ENCODE data around the gene MYLK.

Gene MYLK

DNA sequence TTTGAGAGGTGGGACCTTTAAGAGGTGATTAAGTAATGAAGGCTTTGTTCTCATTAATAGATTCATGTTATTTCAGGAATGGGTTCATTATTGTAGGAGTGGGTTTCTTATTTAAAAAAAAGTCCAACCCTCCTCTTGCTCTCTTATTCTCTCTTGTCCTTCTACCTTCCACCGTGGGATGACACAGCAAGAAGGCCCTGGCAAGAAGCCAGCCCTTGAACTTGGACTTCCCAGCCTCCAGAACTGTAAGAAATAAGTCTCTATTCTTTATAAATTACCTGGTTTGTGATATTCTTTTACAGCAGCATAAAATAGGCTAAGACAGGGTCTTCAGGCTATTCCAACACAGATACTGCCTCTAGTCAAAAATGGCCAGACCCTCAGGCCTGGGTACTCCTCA, 62.2 kb downstream of the MYLK start:
- no peak for DNase-seq (ENCODE audit: extremely low read depth in 1 of 2, low read depth in 1 of 2)

DNA sequence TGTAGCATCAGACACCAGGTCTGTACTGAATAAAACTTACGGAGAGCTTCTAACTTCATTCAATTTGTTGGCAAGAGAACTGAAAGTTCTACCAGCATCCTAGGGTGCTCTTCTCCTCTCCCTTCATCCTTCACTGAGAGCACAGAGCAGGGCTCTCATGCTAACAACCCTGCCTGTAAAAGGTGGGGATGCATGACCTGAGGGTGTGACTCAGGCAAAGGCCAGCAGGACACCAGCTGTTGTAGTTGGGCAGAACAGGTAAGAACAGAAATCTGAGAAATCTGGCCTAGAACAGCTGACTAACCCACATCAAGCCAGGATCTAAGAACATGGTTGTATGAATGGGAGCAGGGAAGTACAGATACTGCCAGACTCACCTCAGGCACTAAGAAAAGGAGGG, 64.2 kb downstream of the MYLK start:
- no peak for DNase-seq (ENCODE audit: extremely low read depth in 1 of 2, low read depth in 1 of 2)

DNA sequence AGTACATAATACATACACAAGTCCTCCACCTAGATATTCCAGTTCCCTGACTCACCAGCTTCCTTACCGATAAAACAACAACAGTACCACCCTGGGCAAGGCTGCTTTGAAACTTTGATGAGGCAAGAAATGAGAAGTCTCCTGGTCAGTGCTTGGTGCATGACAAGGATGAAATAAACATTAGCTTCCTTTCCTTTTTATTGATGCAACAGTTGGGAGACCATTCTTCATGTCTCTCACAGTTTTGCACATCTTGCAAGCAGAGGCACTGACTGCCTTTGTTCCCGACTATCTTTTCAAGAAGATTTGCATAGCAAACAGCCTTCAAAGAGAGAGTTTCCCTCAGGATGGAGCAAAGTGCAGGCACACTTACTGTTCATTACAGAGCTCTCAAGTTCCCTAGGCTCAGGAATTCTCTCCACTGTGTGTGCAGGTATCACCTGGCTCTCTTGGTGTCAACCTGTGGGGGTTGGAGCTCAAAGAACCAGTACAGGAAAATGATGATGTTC, 65.2 kb downstream of the MYLK start:
- no peak for DNase-seq (ENCODE audit: extremely low read depth in 1 of 2, low read depth in 1 of 2)

DNA sequence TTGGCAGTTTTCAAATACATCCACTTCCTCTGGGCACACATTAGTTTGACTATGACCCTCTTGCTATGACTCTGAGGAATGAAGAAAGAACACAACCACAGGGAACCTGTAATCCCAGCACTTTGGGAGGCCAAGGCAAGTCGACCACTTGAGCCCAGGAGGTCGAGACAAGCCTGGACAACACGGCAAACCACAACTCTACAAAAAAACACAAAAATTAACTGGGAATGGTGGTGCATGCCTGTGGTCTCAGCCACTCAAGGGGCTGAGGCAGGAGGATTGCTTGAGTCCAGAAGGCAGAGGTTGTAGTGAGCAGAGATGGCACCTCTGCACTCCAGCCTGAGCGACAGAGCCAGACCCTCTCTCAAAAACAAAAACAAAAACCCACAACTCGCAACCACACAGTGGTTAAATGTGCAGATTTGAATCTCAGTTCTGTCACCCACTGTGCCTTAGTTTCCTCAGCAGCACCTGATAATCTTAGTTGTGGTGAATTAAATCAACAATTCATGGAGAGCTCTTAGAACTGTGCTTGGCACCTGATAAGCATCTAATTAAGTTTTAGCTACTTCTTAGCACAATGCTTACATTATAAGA, 65.7 kb downstream of the MYLK start:
- no peak for DNase-seq (ENCODE audit: extremely low read depth in 1 of 2, low read depth in 1 of 2)

DNA sequence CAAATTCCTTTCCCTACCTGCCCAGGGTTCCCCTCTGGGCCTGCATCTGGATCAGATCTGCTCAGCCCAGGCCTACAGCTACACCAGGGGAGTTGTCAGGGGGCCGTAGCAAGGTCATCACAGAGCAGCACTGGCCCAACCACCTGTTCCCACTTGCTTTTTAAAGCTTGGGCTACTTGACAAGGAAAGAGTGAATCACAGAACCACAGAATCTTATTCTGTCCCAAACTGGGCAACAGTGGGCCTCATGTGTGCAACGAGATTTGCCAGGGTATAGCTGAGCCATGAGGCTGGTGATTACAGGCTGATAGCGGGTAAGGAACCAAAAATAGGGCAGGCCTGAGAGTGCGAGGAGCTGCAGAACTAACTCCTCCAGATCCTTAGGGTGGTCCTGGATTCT, 66.7 kb downstream of the MYLK start:
- no peak for DNase-seq (ENCODE audit: extremely low read depth in 1 of 2, low read depth in 1 of 2)

DNA sequence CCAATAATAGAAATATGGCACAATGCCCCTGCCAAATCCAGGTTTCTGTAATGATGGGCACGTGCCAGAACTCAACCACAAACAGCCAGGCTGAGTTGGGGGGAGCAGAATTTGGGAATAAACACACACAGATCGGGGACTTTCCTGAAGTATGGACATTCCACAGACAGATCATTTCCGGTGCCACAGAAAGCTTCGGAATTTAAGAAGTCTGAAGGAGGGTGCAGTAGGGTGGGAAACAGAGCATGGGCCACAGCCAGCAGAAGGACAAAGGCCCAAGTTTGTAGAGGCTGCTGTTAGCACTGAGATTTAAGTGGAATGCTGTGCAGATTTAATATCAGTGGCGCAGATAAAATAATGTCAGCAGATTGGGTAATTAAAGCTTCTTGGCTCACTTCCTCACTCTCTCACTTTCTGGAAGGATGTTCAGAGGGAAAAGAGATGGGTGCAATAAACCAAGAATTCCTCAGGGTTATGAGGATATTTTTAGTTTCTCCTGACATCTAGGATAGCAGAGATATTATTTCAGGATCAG, 67.4 kb downstream of the MYLK start:
- no peak for DNase-seq (ENCODE audit: extremely low read depth in 1 of 2, low read depth in 1 of 2)

DNA sequence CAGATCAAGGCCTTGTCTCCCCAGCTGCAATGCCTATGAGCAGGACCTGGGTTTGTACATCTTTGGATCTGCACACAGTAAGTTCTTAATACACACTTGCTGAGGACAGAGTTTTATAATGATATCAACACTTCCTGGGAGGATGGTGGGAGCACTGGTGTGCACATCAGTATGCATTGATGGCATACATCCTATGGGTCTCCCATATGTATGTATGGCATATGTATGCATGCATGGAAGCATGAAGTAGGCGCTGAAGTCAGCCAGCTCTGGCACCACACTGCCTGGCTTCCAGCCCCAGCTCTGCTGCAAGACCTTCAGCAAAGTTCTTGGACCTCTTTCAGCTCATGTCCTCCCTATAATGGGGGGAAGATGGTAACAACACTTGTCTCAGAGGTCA, 68.2 kb downstream of the MYLK start:
- no peak for DNase-seq (ENCODE audit: extremely low read depth in 1 of 2, low read depth in 1 of 2)

DNA sequence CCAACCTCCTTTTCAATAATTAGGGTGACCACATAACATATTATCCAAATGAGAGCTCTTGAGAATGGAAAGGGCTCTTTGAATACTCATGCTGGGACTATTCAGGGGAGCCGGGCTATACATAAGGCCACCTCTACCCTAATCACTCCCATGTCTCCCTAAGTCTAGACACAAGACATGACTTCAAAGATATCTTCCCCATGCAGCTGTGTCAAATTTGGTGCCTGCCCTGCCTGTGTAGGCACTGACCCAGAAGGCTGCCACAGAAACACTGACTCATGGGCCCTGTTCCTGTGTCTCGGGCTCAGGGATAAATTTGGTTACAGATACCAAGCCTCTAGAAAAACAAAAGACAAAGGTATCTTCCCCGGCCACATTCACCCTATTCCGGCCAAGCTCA, 70.3 kb downstream of the MYLK start:
- no peak for DNase-seq (ENCODE audit: extremely low read depth in 1 of 2, low read depth in 1 of 2)

DNA sequence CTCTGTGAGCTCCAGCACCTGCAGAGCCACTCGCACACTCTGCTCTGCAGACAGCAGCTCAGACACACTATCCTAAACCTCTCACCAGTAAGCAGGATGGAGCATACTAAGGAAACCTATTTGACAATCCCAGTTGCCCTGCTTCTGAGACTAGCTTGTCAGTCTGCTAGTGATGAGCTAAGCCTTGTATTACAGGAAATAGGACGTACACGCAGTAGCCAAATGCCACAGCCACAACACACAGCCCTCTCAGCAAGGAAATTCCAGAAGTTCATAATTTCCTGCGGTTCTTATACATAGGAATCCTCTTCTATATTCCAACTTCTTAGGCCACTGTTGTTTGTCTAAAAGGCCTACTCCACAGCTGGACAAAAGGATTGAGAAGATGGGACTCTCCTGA, 74.5 kb downstream of the MYLK start:
- DNase-seq (ENCODE audit: extremely low read depth in 1 of 2, low read depth in 1 of 2): no peak

DNA sequence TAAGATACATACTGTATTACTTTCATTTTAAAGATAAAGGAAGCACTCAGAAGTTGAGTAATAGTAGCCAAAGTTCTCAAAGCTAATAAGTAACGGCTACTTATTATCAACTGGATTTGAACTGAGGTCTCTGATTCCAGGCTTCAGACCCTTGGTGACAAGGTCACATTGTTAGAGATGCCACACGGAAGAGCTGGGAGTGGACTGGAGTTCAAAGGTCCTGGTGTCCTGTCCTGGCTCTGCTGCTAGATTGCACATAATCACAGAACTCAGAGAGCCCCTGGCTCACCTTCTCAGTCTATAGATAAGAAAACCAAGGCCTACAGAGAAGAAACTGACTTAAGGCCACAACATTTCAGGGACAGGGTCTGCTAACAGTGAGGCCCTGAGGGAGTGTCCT, 75.3 kb downstream of the MYLK start:
- DNase-seq (ENCODE audit: extremely low read depth in 1 of 2, low read depth in 1 of 2): no peak

DNA sequence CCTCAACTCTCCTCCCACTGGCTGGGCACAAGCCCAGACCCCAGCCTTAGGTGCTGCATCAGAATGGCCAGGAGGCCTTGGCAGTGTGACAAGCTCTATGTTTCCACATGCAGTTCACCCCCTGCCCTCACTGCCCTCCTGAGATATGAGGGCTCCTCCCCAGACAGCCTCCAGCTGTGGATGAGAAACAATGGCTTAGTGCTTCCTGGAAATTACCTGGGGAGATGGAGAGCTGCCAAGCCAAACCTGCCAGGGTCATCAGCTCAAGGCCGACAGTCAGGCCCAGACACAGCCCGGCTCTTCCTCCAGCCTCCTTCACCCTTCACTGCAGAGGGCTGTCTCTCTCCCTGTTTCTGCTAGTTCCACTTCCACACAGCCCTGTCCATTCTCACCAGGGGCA, 76.3 kb downstream of the MYLK start:
- DNase-seq (ENCODE audit: extremely low read depth in 1 of 2, low read depth in 1 of 2): no peak

DNA sequence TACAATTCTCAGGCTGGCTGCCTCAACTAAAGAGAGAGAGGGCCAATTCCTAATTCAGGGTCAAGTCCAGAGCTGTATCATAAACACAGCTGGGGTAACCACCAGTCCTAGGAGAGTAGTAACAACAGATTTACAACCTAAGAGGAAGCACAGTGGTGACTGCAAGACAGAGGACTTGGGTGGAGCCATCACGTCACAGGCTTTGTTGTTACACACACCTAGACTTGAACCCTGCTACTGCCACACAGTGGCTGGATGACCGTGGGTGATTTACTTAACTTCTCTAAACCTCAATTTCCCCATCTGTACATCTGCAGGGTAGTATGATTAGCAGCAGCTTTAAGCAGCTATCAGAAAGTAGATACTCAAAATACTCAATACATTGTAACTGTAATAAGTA, 78.6 kb downstream of the MYLK start:
- no peak for DNase-seq (ENCODE audit: extremely low read depth in 1 of 2, low read depth in 1 of 2)

DNA sequence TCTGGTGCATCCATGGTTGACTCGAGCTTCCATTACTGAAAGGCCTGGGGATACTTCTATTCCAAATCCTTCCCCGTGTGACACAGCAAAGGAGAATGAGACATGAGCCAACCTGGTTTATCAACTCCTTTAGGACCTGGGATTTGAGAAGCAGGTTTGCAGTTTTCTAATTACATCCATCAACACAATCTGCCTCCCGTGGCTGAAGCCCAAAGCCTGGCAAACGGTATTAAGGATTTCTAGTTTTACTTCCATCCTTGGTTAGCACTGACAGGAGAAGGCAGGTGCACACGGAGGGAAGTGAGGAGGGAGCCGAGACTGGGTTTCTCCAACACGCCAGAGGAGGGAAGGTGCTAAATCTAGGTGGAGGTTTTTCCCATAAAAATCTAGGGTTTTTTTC, 79.0 kb downstream of the MYLK start:
- DNase-seq (ENCODE audit: extremely low read depth in 1 of 2, low read depth in 1 of 2): no peak

DNA sequence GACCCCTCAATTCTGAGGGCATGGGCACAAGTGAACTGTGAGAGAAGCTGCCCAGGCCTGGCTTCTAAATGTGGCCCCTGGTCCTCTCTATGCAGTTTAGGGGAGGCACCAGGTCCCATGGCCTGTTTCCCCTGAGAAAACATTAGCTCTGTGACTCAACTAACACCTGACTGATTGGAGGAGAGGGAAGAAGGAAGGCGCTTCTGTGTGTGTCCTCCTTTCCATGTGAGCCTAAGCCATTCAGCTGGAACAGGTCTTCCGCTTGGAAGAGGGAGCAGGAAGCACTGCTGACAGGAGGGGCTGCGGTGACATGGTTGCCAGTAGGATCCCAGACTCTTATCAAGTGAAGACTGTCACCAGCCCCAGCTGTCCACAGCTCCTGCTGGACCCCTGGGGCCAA, 79.5 kb downstream of the MYLK start:
- no peak for DNase-seq (ENCODE audit: extremely low read depth in 1 of 2, low read depth in 1 of 2)

DNA sequence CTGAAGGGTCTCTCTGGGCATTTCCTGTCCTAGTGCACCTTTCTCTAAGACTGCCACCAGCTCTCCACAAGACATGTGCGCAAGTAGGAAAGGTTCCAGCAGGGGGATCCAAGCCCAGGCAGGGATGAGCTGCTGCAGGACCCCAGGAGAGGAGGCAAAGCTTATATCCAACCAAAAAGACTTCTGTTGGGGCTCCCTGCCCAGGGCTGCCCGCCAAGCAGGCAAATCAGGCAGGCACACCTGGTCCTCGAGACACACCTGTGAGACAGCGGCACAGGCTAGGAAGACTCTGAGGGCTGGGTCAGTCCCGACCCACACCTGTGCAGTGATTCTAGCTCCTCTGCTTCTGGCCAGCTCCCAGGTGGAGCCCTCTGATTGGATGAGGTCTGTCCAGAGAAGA, 80.6 kb downstream of the MYLK start:
- DNase-seq (ENCODE audit: extremely low read depth in 1 of 2, low read depth in 1 of 2): no peak

DNA sequence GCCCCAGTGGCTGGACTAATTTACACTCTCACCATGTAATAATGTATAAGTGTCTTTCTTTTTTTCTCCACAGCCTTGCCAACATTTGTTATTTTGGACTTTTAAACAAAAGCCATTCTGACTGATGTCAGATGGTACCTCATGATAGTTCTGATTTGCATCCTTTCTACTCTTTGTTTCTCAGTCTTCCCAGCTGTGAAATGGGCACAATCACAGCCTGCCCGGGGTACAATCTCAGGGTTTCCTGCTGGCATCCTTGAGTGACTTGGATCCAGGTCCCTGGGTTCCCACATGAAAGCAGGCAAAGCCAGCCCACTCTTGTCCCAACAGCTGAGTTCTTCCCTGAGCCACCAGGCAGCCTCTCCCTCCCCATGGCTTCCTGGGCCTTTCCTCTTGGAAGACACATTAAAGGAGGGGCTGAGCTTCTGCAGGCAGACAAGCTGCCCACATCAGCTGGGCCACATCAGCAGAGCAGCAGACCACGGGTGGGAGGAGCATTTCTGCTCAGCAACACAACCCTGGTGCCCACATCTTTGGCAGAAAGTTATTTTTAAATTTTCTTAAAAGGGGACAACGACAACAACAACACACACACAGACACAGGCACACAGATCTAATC, 82.0 kb downstream of the MYLK start:
- no peak for DNase-seq (ENCODE audit: extremely low read depth in 1 of 2, low read depth in 1 of 2)

DNA sequence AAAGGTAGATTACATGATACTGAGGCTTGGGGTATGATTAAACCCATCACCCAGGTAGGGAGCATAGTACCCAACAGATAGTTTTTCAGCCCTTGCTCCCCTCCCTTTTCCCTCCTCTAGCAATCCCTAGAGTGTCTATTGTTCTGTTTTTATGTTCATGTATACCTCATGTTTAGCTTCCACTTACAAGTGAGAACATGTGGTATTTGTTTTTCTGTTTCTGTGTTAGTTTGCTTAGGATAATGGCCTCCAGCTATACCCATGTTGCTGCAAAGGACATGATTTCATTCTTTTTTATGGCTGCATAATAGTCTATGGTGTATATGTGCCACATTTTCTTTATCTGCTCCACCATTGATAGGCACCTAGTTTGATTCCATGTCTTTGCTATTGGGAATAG, 82.7 kb downstream of the MYLK start:
- no peak for DNase-seq (ENCODE audit: extremely low read depth in 1 of 2, low read depth in 1 of 2)

DNA sequence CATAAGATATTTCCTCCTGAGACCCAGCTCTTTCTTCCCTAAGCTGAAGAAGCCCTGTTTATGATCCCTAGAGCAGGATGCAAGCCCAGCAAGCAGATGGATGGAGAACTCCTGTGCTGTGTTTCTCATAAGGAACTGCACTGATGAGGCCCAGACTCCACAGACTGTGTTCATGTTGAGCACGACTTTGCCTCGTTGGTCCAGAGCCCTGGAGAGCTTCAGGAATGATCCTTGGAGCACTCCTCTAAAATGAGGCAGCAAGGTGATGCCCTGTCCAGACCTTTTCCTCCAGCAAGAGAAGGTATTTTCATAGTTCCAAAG, 83.8 kb downstream of the MYLK start:
- DNase-seq (ENCODE audit: extremely low read depth in 1 of 2, low read depth in 1 of 2): no peak

DNA sequence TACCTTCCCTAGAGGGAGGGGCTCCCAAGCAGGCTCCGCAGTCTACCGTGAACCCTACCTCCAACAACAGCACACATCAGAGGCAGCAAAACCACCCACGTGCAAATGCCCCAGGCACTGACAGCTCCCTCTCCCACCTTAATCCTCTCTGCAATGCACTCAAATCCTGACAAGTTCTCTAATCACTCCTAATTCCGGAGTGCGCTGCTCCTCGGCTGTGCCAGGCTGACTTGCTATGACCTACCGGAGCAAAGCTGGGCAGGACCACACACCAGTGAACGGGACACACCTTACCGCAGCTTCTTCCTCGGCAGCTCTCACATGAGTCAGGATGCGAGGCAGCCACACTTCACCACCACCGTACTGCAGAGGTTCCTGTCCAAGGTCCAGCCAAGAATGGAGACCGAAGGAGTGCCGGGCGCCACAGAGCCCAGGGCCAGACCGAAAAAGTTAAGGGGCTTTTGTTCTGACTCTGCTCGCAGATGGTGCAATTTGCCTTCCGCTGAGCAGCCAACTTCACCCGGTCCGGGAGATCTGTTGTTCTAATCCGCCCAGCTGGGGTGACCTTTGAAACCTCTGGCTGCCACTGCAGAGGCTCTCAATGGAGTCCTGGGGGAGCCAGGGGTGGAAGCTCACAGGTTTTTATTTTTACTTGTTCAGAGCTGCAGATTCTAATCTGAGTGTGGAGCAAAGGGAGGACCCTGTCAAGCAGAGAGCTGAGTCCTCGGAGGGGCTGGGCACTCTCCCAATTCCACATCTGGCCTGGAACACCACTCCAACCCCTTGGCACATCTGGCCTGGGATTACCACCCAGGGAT, 84.4 kb downstream of the MYLK start:
- DNase-seq (ENCODE audit: extremely low read depth in 1 of 2, low read depth in 1 of 2): no peak

DNA sequence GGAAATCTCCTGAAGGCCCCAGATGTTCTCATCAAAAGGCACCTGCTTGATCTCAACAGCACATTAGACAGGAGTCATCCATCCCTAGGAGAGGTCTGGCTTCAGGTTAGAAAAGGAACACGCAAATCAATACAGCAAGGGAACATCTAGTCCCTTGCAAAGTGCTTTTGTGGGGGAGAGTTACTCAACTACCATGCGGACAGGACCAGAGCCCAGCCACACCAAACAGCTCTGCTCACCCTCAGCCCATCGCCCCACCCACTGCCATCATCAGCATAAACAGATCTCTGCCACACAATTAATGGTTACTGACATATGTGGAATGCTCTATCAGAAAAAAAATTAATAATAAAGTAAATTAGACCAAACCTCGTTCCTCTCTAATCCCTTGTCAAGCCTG, 85.6 kb downstream of the MYLK start:
- no peak for DNase-seq (ENCODE audit: extremely low read depth in 1 of 2, low read depth in 1 of 2)

DNA sequence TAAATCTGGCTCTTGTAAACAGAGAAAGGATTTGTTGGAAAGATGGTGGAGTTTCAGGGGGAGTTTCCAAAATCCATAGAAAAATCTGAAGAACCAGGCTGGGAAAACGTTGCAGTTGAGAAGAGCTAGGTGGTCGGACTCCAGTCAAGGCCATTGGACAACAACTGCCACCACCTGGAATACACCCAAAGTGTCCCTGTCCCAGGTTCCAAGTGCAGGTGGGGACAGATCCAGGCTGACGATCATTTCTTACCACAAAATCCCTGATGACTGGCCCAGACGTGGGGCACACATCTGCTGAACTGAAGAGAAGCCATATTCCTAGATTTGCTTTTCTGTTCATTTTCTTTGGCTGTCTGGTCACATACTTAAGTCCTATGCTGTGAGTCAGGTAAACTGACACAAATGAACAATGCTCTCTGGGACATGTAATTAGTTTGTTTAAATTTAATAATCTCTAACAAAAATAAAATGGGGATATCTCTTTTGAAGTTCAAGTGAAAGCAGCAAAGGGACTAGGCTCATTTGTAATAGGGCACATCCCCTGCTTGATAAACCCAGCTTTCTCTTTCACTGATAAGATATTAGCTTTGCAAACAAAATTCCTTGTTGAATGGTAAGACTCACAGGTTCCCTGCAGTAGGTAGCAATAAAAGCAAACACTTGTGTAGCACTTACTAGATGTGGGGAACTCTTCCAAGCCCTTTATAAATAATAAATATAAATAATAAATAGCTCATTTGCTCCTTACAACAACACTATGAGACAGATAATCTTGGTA, 88.5 kb downstream of the MYLK start:
- no peak for DNase-seq (ENCODE audit: extremely low read depth in 1 of 2, low read depth in 1 of 2)
